CD4-positive, alpha-beta T cell treated with Interleukin-17A for 1 hour (primary cell): Measurements from ENCODE around the gene SCGB1D2.

Source experiments
- DNase-seq: peaks from one replicate; pipeline ENCODE4 v3.0.0-alpha.2; 2020

Gene SCGB1D2

GRCh38 chr11:62264004-62264403, 22.0 kb downstream of the SCGB1D2 start:
- no peak for DNase-seq

- no peak for DNase-seq
Observed at GRCh38 chr11:62266558-62266957, 24.5 kb downstream of the SCGB1D2 start.

- no peak for DNase-seq
Observed at GRCh38 chr11:62267050-62267449, 25.0 kb downstream of the SCGB1D2 start.

- DNase-seq: no peak
Observed at GRCh38 chr11:62267576-62267975, 25.5 kb downstream of the SCGB1D2 start.

GRCh38 chr11:62269654-62270278, 27.7 kb downstream of the SCGB1D2 start, which contains the start of gene SCGB2A2:
TSS of gene SCGB2A2 (plus strand) at chr11:62270158. CDS start at chr11:62270217, 59 bp downstream.
- no peak for DNase-seq

- no peak for DNase-seq
Observed at GRCh38 chr11:62273284-62273683, 31.2 kb downstream of the SCGB1D2 start.

- no peak for DNase-seq
Observed at GRCh38 chr11:62273789-62274275, 31.8 kb downstream of the SCGB1D2 start.

- DNase-seq: no peak
Observed at GRCh38 chr11:62280452-62280851, 38.4 kb downstream of the SCGB1D2 start.
